HG02623 (cell line): ENCODE measurements around the gene LMAN2L.

Source experiments
- ATAC-seq: cut with Tn5 transposase; IDR thresholded peaks from one replicate; pipeline ENCODE4 v1.9.1; 2021; ENCODE audit warnings: moderate library complexity; ENCODE audit not compliant: unreplicated experiment

Gene LMAN2L

DNA sequence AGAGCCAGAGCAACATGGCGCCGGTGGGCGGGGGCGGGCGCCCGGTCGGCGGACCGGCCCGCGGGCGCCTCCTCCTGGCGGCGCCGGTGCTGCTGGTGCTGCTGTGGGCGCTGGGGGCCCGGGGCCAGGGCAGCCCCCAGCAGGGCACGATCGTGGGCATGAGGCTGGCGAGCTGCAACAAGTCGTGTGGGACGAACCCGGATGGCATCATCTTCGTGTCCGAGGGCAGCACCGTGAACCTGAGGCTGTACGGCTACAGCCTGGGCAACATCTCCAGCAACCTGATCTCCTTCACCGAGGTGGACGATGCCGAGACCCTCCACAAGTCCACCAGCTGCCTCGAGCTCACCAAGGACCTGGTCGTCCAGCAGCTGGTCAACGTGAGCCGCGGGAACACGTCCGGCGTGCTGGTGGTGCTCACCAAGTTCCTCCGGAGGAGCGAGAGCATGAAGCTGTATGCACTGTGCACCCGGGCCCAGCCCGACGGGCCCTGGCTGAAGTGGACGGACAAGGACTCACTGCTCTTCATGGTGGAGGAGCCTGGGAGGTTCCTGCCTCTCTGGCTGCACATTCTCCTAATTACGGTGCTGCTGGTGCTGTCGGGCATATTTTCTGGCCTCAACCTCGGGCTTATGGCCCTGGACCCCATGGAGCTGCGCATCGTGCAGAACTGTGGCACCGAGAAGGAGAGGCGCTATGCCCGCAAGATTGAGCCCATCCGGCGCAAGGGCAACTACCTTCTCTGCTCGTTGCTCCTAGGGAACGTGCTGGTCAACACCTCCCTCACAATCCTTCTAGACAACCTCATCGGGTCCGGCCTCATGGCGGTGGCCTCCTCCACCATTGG, 21.3 kb upstream of the LMAN2L start:
- ATAC-seq: peak; percentile 2

DNA sequence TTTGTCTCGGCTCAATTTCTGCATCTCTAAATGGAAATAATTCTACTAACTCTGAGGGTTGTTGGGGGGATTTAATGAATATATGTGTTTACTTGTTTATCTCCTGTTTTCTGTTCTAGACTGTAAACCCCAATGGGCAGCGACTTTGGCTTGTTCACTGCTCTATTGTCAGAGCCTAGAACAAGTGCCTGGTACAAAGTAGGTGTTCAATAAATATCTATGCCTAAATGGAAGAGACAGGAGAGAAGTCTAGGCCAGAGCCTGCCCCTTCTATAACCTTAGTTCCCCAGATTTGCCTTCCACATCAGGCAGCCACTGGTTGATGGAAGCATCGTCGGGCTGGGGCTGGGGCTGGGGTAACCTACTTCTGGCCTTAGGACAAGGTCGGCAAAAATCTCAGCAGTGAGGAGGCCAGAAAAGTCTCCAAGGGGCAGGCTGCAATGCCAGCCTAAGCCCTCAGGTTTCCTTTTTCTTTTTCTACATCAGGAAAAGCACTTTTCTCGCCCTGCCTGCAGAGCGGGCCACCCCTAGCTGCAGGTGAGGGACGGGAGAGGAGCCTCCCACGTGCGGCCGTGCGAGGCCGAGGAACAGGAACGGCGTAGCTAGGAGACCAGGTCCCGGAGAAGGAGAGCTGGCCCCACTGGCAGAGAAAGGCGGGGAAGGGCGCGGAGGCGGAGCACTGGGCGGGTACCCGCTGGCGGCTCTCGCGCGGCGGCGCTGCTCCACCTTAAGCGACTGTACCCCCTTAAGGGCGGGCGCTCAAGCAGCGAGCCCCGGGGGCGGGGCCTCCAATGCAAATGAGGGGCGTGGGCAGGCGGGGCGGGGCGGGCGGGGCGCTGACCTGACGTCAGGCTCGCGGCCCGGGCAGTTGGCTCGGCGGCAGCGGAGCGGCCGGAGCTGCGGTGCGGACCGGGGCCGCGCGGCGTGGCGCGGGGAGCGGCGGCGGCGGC, 20.4 kb upstream of the LMAN2L start, which contains the start of gene CNNM4:
TSS of gene CNNM4 (plus strand) at position 867 of the 950 bp plus-strand sequence. CDS start 98 bp downstream, outside the sequence.
- ATAC-seq: peak; percentile 78

DNA sequence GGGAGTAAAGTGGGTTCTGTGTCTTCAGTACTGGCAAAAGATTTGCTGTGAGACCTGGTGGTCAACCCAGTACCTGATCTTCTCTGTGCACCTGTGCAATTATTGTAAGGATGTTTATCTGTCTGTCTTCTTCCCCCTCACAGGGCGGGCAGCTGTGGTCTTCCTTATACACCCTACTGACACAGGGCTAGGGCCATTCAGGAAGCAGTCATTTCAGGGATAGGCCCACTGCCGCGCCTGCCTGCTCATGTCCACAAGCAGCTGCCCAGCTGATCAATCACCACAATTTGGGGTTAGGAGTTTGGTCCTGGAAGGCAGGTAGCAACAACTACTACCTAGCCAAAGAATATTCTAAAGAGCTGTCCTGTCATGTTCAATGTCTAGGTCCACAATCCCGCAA, 19.7 kb upstream of the LMAN2L start:
- no peak for ATAC-seq

DNA sequence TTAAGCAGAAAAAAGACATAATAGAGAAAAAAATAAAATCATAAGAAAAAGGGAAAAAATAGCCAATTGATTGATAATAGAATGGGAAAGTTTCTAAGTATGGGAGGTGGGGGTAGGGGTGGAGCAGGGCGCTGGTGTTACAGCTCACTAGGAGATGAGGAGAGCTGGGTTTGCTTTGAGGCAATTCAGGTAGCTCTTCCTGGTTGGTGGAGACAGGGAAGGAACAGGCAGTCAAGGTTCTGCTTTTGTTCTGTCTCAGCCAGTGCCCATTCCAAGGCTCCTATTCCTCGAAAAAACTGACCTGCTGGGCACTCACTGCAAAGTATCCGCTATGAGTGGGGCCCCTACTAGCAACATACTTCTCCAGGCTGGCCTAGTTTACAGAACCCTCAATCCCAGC, 19.1 kb upstream of the LMAN2L start:
- no peak for ATAC-seq

DNA sequence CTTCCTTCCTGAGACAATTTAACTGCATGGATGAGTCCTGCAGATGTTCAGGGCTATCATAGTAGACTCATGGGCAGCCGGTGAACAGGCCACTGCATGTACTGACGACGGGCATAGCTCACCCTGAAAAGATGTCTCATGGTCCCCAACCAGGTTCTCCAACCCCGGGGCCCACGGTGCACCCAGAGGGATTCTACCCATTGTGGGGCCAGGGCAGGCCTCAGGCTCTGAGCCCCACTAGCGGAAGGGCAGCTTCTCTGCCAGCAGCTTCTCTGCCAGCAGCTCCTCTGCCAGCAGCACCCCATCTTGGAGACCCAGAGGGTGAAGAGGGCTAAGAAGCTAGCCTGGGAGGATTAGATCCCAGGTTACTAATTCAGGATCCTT, 17.6 kb upstream of the LMAN2L start:
- ATAC-seq: no peak

DNA sequence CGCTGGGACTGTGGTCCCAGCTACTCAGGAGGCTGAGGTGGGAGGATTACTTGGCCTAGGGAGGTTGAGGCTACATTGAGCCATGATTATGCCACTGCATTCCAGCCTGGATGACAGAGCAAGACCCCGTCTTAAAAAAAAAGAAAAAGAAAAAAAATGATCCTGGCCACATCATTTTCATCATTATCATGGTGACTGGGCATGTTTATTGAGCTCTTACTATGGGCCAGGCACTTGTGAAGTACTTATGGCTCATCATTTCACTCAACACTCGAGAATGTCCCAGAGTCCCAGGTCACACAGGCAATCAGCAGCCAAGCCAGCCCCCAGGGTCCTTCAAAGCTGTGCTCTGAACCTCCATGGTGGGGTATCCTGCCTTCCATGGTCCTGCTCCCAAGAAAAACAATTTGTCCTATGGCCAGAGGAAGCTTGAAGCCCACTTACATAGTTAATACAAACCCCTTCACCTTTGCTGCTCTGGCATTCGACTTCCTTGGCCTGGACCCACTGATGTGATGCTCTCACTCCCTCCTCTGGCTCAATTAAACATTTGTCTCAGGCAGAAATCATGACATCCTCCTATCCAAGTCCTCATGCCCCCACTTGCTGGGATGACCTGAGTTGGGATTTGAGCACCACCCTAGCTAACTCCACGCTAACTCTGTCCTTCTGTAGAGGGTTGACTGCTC, 17.1 kb upstream of the LMAN2L start:
- ATAC-seq: no peak

DNA sequence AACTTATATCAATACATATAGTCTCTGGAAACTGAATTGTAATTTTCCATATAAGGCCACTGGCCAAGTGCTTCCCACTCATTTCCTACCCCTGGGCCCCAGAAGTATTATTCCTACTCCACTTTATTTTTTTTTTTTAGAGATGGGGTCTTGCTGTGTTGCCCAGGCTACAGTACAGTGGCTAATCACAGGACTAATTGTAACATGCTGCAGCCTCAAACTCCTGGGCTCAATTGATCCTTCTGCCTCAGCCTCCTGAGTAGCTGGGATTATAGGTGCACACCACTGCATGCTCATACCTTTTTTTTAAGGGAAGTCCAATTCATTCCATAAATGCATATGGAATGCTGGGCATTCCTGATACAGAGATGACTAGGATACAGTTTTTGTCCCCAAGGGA, 14.5 kb upstream of the LMAN2L start:
- ATAC-seq: no peak

DNA sequence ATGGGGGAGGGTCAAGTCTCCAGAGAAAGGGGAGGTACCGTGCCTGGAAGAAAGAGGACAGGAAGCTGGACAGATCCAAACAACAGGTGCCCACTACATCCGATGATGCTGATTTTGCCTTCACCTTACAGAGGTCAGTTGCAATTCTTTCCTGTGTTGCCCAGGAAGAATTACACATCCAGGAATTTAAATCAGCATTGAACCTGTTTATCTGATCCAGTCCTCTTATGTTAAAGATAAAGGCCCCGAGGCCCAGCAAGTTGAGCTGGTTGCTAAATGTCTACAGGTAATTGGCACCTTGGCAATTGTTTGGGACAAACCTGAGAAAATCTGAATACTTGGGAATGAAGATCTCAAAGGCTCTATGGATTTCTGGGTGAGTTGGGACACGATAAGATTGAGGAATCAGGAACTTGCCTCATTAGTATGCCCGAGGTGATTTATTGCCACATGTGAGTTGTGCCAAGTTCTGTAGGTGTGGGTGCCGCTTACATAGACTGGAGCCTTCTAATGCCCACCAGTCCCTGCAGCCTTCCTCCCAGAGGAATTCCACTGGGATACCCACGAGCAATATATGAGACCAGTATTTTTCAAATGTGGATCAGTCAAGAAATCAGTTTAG, 13.9 kb upstream of the LMAN2L start:
- no peak for ATAC-seq

DNA sequence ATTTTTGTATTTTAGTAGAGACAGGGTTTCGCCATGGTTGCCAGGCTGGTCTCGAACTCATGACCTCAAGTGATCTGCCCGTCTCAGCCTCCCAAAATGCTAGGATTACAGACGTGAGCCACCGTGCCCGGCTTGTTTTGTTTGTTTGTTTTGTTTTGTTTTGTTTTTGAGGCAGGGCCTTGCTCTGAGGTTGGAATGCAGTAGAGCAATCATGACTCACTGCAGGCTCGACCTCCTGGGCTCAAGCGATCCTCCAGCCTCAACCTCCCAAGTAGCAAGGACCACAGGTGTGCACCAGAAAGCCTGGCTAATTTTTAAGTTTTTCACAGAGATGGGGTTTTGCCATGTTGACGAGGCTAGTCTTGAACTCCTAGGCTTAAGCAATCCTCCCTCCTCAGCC, 11.9 kb upstream of the LMAN2L start:
- no peak for ATAC-seq

DNA sequence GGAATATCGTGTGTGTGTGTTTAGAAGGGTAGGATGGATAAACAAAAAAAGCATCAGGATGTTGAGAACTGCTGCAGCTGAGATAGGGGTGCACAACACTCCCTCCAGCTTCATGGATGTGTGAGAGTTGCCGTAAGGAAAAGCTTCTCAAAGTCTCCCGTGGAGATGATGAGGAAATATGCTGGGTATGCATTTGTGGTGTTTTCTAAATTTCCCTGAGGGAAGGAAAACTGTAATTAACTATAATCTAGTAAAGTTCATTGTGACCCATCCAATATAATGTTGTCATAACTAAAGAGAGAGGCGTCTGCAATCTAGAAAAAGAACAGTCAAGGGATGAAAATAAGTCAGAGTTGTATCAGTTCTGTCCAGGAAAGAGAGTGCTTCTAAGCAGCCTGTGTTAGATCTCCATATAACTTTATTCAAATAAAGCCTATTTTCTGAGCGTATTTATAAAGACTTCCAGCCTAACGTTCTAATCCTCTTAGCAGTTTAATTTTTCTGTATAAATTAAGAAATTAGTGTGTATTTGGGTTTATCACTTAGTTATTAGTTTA, 7.3 kb upstream of the LMAN2L start:
- no peak for ATAC-seq

DNA sequence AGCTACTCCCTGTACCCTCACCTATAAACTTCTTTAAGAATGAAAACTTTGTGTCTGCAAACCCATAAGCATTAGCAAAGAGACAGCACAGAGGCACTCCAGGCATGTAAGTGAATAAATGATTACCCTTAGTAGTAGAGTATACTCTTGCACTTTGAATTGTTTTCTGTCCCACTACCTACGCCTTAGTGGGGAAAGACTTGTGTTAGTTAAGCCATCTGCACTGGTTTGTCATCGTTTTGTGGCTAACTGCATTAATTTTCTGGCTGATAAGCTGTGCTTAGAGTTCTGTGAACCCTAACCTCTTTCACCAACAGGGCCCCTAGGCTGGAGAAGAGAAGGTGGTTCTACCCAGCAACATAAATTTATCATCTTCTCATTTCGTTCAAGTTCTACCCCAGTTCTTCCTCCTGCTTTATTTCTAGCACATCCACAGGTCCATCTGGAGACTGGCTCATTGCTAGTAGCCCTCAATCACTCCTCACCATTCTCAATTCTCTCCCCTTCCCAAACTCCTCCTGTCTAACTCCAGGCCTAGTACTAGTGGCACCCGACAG, 710 bp downstream of the LMAN2L start:
- ATAC-seq: no peak

DNA sequence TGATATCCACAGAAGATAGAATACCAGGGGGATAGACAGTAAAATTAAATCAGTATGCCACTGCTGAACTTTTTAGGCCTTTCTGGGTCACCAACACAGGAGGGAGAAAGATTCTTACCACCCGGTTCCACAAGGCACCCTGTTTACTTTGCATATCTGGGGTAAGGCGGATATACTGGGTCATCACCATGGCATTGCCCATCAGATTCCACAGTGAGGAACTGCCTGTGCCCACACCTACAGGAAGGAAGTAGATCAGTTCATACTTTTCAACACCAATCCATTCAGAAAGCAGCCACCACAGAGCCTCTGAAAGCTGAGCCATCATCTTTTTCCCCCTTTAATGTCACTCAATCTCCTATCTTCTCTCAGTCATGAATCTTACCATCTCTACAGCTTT, 2.0 kb downstream of the LMAN2L start:
- ATAC-seq: no peak

DNA sequence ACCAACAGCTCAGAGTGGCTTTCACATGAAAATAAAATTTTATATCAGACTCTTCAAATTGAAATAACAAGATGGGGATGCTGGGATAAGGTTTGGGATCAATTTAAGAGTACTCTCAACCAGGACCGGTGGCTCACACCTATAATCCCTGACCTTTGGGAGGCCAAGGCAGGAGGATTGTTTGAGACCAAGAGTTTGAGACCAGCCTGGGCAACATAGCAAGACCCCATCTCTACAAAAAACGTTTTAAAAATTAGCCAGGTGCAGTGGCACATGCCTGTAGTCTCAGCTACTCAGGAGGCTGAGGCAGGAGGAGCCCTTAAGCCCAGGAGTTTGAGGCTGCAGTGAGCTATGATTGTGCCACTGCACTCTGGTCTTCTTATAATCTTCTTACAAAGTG, 2.6 kb downstream of the LMAN2L start:
- no peak for ATAC-seq

DNA sequence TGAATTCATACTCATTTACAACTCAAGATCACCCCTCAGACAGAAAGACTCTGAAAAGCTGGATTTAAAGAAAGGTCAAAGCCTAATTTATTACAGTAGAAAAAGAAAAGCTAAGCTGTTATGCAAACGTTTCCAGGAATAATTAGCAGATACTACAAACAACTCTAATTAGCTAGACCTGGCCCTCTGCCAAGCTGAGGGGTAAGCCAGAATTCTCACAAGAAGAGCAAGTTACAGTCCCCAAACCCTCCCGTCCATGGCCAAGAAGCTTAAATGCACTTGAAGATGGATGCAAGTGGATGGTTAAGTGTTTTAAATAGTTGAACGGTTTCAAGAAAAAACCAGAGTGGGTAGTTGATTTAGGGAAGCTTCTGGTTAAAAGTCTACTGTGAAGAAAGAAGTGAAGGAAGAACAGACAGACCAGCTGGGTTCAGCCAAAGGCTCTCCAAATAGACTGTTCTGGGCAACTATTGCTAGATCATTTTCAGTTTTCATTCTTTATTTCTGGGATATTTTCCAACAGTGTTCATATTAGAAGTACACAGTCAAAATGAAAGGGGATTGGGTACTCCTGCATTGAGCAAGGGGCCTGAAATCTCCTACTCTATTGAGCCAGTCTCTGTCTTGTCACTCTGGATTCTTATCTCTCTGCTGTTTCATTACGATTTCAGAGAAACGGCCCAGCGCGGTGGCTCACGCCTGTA, 4.8 kb downstream of the LMAN2L start:
- no peak for ATAC-seq

DNA sequence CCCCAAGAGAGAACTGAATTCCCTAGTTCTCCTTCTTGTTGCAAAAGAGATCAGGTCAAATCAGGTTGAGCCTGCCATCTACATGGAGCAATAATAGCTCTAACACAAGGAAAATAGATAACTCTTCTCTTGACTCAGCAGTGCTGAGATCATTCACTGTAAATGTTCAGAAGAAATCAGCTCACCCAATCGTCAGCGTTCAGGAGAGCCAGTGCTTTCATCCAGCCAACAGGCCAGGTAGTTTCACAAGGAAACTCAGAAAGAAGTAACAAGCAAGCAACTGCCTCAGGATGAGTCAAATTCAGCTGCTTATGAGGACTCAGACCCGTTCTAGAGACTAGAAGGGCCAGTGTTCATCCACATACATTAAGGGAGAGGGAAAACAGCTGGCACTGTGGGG, 5.9 kb downstream of the LMAN2L start:
- no peak for ATAC-seq

DNA sequence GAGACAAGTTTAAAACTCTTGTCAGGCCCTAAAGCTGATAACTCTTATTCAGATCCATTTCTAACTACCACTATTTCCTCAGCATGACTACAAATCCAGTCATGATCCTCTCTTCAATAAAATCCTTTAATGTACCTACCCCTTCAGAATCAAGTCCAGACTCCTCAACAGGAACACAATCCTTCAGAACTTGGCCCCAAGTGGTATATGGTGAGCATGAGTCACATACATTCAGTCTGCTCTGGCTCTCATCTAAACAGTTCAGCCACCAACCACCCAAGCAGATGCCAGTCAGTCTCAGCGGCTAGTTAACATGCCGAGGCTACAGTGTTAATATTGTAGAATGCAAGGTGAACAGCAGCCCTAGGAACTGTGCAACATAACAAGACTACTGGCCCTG, 9.7 kb downstream of the LMAN2L start:
- no peak for ATAC-seq

DNA sequence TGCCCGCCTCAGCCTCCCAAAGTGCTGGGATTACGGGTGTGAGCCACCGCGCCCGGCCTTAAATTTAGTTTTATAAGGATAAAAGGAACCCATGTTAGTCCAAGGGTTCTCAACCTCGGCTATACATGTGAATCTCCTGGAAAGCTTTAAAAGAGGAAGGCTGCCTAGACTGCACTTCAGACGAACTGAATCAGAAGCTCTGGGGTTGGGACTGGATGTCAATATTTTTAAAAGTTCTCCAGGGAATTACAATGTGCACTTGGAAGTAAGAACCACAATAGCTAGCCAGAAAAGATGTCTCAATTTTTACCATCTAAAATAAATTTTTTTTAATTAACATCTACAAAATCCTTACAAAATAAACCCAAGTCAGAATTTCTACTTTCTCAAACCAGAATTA, 10.1 kb downstream of the LMAN2L start:
- no peak for ATAC-seq

DNA sequence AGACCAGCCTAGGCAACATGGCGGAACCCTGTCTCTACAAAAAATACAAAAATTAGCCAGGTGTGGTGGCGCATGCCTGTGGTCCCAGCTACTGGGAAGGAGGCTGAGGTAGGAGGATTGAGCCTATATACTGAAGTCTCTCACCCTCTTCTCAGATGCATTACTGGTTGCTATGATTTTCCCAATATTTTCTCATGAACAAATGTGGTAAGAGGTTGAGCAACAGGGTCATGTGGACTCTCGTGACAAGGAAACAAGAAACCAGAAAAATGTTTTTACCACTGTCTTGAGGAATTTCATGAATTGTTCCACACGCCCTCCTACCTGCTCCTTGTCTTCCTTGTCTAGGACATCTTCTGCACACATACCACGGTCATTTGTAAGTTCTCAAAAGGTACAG, 12.4 kb downstream of the LMAN2L start:
- no peak for ATAC-seq

DNA sequence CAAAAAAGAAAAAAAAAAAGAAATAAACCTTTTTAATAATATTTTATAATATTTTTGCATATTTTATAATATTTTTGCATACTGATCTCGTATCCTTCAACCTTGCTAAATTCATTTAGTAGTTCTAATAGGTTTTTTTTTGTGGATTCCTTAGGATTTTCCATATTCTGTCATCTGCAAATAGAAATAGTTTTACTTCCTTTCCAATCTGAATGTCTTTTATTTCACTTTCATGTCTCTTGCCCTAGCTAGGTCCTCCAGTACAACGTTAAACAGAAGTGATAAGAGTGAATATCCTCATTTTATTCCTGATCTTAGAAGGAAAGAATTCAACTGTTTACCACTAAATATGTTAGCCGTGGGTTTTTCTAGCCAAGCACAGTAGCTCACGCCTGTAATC, 13.7 kb downstream of the LMAN2L start:
- ATAC-seq: no peak

DNA sequence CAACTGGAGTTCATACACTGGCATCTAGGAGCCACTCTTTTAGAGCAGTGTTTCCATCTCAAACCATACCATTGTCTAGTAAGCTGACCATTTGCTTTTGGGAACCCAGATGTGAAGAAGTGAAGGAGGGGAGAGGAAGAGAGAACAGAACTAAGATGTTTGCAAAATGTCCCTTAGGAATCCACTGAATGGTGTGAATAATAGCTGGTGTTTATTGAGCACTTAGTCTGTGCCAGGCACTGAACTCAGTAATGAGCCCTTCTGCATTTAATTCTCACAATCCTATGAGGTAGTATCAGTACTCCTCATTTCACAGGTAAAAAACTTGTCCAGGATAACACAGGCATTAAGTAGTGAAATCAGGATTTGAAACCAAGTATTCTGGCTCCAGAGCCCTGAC, 23.5 kb downstream of the LMAN2L start:
- no peak for ATAC-seq
